Glomerular visceral epithelial cell (primary cell): ENCODE data around the gene ZXDC.

Experiments
- DNase-seq: peaks from one replicate; pipeline ENCODE4 v3.0.0-alpha.2; 2016; ENCODE audit errors: extremely low spot score

ZXDC gene

DNA sequence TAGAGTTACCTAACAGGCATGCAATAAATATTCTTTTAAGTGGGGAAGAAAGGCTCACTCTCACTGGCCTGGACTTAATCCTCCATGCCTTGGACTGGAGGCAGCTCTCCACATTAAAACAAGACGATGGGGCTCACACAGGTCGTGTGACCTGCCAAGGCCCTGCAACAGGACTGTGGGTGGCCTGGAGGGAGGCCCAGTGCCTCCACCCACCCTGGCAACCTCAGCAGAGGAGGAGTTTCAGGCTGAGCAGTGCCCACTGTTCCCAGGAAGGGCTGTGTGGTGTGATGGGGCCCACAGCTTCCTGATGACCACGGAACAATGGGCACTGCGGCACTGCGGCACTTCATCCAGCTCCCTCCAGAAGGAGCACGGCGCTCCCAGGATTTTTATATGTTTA, 36.3 kb upstream of the ZXDC start:
- DNase-seq = no peak

DNA sequence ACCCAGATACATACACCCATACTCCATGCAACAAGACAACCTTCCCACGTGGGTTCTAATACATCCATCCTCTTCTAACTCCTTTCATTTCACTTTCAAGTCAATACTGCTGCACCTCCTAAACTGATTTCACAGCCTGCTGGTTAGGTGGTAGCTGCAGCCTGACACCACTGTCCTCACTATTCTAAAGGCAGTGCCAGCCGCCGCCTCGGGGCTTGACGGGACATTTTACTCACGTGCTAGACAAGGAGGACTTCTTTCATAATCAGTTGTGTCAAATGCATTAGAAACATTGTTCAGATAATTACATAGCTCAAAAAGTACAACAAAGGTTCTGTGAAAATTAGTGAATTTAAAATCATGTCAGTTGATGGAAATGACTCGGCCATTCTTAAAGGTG, 35.6 kb upstream of the ZXDC start:
- no peak for DNase-seq

DNA sequence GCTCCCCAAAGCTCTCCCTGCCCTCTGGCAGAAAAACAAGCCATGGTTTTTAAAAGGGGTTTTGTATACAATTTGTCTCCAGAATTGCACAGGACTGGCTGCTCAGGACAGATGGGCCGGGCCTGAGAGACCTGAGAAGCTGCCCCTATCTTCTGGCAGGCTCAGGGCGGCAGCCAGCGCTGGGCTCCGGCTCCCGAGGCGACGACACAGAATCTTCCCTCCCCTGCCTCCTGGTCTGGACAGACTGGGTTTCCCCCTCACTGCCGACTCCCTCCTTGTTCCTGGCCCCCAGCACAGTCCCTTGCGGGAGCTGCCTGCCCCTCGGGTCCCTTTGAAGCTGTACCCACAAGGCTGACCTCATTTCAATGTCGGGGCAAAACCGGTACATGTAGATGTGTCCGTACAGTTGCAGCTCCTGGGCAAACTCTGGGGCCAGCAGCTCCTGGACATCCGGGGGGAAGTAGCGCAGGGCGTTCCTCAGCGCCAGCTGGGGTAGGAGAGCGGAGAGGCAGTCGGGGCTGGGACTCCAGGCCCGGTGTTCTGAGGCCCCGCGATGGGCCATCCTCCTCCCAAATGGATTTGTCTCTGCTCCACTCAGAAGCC, 34.7 kb upstream of the ZXDC start:
- DNase-seq = no peak

DNA sequence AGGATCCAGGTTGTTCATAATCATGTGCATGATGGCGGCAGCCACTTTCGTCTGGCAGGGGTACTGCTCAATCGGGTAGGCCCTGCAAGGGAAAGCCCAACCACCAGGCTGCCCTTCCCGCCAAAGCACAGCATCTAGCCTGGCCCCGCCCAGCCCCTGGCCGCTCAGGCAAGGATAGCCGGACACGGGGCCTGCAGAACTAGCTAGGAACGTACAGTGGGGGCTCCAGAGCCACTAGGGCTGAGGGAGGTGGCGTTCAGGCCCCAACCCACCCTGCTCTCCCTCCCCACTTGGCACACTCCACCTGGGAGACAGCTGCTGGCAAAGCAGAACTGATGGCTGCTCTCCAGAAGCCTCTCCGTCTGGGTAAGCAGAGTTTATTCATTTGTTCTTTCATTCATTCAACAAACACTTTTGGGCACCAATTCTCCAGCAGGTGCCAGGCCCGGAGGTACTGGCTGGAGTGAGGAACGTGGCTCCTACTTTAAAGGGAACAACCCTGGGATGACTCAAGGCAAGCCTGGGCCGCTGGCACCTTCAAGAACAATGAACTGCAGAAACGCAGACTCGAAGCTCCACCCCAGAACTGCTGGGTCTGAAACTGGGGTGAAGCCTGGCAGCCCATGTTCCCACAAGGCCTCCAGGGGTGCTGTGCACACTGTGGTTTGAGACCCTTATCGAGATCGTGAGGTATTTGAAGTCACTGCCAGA, 34.1 kb upstream of the ZXDC start:
- DNase-seq = no peak

DNA sequence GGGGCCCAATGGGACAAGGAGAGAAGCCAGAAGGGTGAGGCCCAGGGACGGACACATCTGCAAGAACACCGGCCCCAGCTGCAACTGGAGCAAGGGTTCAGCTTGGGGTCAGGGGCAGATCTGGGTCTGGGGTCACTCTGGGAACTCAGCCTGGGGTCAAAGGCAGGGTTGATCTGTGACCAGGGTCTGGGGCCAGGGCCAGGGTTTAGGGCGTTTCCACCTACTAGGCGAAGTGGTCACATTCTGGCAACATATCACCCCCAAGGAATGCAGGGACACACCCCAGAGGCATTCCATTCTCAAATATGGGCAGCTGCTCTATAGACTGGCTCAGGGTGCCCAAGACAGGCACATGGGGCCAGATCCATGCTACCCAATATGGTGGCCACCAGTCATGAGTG, 32.9 kb upstream of the ZXDC start:
- DNase-seq = no peak

DNA sequence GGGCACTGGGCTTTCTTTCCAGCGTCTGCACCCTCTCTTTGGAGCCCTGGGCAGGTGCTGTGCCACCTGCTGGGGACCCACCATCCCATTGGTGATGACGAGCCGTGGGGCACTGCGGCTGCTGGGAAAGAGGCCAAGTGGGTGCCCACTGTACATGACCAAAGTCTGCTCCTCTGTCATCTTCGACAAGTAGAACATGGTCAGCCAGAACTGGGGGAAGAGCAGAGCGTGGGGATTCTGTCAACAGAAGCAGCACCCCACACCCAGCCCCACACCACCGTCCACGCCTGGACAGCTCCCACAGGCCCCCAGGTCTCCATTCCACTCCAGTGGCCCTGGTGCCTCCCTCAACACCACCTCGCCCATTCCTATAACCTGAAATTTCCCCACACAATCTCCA, 32.2 kb upstream of the ZXDC start:
- no peak for DNase-seq

DNA sequence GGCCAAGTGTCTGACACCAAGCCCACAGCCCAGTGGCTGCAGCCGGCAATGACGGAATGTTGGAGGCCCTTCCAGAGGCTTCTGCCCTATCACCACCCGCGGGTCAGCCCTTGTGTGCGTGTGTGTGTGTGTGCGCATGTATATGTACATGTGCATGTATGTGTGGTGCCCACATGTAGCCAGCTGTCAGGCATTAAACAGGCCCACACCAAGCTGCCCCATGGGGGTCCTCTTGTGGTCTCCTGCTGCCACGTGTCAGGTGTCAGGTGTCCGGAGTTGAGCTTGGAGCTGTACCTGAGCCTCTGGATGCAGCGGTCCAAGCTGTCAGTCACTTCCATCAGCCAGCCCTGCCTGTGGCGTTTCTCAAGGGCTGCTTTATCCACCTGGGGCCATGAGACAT, 28.0 kb upstream of the ZXDC start:
- no peak for DNase-seq

DNA sequence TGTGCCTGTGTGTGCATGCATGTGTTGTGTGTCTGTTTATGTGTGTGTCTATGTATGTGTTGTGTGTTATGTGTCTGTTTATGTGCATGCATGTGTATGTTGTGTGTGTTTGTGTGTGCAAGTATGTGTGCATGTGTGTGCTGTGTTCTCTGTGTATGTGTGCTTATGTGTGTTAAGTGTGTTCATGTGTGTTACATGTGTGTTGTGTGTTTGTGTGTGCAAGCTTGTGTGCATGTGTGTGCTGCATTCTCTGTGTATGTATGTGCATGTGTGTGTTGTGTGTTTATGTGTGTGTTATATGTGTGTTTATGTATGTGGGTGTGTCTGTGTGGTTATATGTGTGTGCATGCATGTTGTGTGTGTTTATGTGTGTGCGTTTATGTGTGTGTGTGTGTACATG, 27.0 kb upstream of the ZXDC start:
- no peak for DNase-seq

DNA sequence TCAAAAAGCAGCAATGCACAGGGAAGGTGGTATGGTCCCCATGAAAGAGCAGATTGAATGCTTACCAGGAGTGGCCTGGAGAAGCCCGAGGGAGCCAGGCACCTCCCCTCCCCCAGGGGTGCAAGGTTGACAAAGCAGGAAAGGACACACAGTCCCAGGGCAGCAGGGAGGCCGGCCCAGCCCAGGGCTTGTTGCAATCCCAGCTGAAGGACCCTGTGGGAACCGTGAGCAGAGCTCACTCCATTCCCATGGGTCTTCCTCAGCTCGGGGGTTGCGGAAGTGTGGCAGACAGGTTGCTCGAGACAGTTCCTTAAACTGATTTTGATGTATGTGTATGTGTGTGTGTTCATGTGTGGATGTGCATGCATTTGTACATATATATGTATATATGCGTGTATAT, 26.0 kb upstream of the ZXDC start:
- DNase-seq = no peak

DNA sequence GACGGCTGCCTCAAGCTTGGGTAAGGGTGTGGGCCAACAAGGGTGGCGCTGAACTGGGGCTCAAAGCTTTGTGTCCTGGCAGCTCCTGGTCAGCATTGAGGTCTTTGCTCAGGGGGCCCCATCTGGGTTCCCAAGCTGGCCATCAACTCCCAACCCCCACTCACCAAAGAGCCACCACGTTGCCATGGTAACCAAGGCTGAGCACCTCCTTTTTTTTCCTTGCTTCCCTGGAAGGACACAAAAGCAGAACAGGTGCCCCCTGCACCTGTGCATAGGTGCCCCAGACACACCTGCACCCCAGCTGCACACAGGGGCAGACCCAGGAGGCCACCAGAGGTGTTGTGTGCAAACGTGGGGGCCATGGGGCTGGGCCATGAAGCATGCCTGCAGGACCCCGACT, 25.4 kb upstream of the ZXDC start:
- no peak for DNase-seq

DNA sequence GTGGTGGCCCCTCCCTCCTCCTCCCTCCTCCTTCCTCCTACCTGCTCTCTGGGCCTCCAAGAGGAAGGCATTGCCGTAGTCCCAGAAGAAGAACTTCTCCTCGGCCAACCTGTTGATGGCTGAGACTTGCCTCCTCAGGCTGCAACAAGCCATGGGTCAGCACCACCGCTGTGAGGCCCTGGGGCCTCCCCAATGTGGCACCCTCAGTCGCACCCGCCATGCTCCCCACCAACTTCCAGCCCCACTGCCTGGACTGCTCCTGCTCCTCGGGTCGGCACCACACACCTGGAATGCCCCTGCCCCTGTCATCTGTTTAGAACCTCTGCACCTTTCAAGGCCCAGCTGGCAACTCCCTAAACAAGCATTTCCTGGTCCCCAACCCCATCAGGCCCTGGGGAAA, 24.3 kb upstream of the ZXDC start:
- no peak for DNase-seq

DNA sequence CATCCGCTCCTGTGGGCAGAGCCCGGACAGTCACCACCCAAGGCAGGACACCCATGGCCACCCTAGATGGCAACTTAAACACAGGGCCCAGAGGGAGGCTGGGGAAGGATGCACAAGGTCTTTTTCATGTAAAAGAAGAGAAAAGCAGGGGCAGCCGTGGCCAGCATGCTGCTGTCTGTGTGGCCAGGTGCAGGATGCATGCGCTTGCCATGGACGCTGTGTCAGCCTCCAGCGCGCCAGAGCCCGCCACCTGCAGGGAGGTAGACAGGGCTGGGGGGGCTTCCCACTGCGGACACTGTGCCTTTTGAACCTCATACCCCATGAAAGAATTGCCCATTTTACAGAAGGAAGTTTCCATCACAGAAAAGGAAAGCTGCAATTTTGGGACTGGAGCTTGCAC, 23.7 kb upstream of the ZXDC start:
- no peak for DNase-seq

DNA sequence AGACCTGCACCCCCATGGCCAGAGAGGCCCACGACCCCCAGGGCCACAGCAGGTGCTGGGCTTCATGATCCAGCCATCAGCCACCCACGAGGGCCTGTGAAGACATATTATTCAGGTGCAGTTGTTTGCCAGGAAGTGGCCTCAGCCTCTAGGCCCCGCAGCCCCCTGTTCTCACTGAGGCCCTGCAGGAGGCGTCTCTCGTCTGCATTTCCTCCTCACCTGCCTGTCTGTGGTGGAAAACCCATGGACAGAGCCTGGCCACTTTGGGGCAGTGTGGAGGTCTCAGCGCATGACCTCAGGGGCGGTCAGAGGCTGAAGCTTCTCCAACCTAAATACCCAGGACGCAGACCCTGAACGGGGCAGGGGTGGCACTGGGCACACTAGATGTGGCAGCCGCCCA, 23.2 kb upstream of the ZXDC start:
- DNase-seq = no peak

DNA sequence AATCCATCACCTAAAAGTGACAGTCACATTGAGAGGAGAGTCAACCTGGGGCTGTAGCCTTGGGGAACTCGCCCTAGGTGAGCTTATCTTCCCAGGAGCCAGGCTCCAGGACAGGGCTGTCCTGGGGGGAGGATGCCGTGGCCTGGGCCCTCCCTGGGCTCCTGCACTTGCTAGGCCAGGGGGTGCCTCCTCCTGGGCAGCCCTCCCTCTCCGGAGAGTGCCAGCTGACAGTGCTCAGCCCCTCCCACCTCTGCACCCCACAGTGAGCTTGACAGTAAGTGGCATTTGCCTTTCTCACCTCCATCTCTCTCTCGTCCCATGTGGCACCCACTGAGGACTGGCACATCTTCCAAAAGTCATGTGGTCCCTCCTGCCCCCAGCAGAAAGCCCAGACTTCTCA, 22.8 kb upstream of the ZXDC start:
- DNase-seq = no peak

DNA sequence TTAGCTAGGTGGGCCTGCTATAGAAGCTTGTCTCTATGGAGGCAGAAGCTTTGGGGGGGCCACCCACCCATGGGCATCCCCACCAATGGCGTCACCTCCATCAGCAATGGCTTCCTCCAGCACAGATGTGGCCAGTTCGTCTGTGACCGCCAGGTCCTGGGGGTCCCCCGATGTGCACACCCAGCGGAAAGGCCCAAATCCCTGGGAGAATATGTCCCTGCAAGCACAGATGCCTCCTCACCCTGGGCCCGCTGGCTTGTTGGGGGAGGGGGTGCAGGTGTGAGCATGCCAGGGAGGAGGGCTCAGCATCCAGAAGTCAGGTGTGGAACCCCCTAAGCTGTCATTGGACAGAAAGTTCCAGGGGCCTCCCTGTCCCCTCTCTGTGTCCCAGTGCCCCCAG, 22.3 kb upstream of the ZXDC start:
- DNase-seq = no peak

DNA sequence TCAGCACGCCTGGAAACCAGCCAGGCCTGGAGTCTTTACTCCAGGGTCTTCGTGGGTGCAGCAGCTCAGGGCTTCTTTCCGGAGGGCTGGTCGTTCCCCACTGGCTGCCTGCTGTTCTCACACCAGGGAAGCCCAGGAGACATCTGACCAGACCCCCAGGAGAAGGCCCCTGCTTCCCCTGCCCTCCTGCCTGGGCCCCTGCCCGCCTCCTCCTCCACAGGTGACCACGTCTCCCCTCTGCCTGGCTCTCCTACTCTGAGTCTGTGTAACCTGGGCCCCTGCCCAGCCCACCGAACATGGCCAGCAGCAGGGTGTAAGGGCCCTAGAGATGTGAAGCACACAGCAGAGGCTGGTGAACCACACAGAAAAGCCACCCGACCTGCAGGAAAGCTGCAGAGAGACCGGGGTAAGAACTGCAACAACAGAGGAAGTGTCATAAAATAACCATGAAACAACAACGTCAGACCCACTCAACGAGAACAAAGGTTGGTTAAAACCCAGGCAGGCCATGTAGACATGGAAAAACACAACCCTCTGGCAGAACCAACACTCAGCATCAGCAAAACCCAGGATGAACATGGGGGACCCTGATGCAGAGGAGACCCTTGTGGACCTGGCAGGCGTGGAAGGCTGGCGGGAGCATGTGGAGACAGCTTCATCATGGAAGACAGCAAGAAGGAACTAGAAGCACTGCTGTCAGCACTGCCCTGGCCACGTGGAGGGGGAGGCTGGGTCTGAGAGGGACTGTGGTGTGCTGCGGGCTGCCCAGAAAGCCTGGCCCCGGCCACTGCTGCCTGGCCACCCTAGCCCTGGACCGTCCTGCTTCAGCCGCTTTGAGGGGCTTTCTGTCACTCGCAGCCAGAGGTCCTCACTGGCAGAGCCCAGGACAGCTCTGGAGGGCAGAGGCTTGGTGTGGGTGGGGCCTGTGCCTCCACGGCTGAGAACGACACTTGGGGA, 21.5 kb upstream of the ZXDC start:
- no peak for DNase-seq

DNA sequence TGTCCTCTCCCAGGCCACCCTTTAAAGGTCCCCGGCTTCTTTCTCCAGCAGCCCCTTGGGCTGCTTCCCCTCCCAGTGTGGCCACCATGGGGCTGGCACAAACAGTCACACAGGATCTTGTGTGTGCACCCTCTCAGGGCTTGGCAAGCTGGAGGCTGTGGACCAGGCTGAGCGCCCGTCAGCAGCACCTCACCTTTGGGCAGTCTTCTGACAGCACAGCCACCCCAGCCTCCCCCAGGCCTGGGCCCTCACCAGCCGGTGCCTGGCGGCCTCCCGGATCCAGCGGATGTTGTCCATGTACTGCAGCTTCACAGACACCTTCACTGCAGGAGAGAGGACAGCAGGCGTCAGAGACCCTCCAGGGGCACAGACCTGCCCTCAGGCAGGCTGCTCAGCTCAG, 20.1 kb upstream of the ZXDC start:
- no peak for DNase-seq

DNA sequence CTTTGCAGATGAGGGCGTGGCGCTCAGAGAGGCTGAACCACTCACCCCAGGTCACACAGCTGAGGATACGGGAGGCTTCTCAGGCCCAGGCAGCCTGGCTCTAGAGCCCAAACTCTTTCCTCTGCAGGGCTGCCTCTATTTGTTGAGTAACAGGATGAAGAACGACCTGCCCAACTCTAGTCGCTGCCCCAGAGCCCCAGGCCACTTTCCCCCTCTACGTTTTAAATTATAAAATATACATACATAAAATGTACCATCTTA, 19.2 kb upstream of the ZXDC start:
- DNase-seq = no peak

DNA sequence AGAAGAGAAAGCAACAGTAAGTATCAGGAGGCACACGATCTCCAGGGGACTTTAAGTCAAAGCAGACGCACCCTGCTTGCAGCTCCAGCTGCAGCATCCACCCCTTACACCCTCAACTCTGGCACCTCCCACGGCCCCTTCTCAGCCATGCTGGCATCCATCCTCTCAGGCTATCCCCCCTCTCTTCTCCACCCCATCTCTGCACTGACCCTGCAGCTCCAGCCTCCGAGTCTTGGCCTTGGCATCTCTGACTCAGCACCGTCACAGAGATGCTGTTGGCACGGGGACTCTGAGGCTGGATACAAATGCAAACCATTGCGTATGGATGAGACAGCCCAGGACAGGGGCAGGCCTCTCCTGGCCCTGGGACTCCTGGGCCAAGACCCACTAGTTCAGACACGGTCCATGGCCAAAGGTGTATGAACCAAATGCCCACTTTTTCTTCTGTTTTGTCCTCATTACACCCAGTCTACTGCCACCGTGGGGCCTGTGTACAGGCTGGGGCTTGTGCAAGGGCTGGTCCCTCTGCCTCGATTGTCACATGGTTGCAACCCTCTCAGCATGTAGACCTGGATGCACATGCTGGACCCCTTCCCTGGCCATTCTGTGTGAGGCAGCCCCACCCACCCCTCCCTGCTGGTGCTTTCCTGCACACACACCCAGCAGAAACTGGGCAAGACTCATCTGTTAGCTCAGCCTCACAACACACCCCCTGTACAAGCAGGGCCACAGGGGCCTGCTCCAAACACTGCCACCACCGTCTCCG, 18.7 kb upstream of the ZXDC start:
- DNase-seq = no peak

DNA sequence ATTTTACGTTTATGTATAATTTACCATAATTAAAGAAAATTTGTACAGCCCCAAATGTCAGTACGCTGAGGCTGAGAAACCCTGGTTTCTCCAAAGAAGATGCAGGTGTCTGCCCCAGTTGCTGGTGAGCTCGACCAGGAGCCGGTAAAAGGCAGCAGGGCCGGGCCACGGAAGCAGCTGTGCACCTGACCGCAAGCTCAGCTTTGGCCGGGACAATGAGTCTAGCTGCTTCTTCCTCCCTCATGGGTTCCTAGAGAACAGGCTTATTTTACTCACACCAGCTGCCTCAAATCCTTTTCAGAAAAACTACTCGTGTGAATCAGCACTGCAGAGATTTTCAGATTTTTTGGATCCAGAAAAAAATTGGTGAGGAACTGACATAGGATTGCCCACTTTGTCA, 18.0 kb upstream of the ZXDC start:
- DNase-seq = no peak

DNA sequence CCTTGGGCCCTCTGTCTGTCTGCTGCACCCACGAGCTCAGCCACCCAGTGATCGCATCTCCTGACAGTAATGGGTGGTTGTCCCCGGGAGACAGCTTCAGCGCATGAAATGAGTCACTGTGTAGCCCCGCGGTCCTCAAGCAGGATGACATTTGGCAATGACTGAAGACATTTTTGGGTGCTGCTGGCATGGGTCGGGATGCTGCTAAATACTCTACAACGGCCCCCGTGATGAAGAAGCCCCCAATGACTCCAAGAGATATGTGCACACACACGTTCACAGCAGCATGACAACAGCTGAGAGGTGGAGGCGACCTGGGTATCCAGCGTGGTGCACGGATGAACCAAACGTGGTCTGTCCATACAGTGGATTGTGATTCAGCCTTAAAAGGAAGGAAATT, 17.4 kb upstream of the ZXDC start:
- DNase-seq = no peak

DNA sequence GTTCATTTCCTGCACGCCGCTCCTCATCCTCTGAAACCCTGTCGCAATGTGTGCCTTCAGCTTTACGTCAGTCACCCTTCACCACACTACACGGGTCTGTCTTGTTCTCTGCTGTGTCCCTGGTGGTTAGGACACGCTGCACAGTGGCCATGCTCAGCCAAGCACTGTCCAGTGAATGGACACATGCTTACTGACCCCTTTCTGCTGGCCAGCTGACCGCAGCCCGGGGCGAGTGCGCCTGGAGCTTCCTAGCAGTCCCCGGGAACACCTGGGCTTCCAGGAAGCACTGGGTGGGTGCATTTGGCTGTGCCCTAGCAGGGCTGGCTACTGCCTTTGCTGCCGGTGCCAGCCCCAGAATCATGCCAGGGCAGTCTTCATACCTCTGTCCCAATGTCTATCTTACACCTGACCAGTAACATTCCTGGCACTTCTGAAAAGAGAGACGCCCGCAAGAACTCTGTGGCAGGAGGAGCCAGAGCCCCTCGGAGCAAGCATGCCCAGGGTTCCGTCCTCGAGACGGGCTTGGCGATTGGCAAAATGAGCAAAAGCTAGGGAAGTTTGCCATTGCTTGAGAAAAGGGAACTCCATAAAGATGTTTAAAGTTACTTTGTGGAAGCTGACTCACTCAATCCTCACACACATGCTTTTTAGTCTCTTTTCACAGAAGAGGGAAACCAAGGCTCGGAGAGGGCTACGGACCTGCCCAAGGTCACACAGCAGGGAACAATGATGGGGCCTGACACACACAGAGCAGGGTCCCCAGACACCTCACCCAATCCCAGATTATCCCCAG, 15.7 kb upstream of the ZXDC start:
- no peak for DNase-seq
